ENCODE results near the gene CCL1. TPM values are rescaled to one million over a fixed set of nuclear protein-coding genes. Genes with fewer than 3 reads are reported as not detected.
A peak's percentile ranks its signal among the peaks of the same experiment; 100 is the strongest.

CCL1 gene
- total RNA-seq, 2 experiments from 2014 or later = 0.87 TPM

DNA sequence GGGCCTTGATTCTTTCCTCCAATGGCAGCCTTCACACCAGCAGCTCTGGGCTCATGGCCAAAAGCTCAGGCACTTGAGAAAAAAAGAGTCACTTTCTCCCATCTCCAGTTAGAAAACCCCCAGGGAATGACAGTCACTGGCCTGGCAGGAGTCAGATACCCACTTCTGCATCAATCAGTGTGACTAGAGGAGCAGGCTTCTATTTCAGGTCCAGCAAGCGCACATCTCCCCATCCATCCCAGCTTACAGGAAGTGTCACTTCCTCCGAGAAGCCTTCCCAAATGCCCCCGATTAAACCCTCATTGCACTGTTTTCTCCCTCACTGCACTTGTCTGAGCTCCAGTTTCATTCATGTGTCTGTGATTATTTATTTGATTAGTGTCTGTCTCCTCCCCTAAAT, 30.4 kb upstream of the CCL1 start:
- no peak overlapping the region for H3K4me3 Mint-ChIP-seq
- ChIA-PET CTCF (interaction anchor here (1.1 to 1.3 kb wide), 2 partner anchors 10 to 32 kb away, joined by 4 to 6 read pairs; no protein-coding TSS in a partner anchor), POLR2A (no interaction called here)
- no peaks in the 10 kb centered on the region for H3K9me3 Mint-ChIP-seq
- no peak overlapping the region for H3K27ac Mint-ChIP-seq
- DNase-seq = no peak
- peaks cover 35% of the 10 kb centered on the region for H3K27me3 Mint-ChIP-seq
- H3K36me3 Mint-ChIP-seq (ENCODE audit: low read depth) = no peaks in the 10 kb centered on the region
- peaks cover 27% of the 10 kb centered on the region for H3K4me1 Mint-ChIP-seq

- peaks cover 34% of the 10 kb centered on the region for H3K27me3 Mint-ChIP-seq
- H3K4me3 Mint-ChIP-seq = no peak overlapping the region
- H3K27ac Mint-ChIP-seq = no peak overlapping the region
- no peaks in the 10 kb centered on the region for H3K36me3 Mint-ChIP-seq (ENCODE audit: low read depth)
- POLR2A ChIA-PET = no interaction called here
- CTCF ChIA-PET = no interaction called here
- peaks cover 36% of the 10 kb centered on the region for H3K4me1 Mint-ChIP-seq
- no peak for DNase-seq
- H3K9me3 Mint-ChIP-seq = no peaks in the 10 kb centered on the region
These were observed 28.2 kb upstream of the CCL1 start for GRCh38 chr17:34391241-34391640.

- peaks cover 36% of the 10 kb centered on the region for H3K4me1 Mint-ChIP-seq
- no peak overlapping the region for H3K4me3 Mint-ChIP-seq
- no peaks in the 10 kb centered on the region for H3K9me3 Mint-ChIP-seq
- POLR2A ChIA-PET = no interaction called here
- CTCF ChIA-PET = no interaction called here
- no peak overlapping the region for H3K27ac Mint-ChIP-seq
- peaks cover 32% of the 10 kb centered on the region for H3K27me3 Mint-ChIP-seq
- H3K36me3 Mint-ChIP-seq (ENCODE audit: low read depth) = no peaks in the 10 kb centered on the region
- no peak for DNase-seq
These were observed 27.6 kb upstream of the CCL1 start for GRCh38 chr17:34390649-34391048.

DNA sequence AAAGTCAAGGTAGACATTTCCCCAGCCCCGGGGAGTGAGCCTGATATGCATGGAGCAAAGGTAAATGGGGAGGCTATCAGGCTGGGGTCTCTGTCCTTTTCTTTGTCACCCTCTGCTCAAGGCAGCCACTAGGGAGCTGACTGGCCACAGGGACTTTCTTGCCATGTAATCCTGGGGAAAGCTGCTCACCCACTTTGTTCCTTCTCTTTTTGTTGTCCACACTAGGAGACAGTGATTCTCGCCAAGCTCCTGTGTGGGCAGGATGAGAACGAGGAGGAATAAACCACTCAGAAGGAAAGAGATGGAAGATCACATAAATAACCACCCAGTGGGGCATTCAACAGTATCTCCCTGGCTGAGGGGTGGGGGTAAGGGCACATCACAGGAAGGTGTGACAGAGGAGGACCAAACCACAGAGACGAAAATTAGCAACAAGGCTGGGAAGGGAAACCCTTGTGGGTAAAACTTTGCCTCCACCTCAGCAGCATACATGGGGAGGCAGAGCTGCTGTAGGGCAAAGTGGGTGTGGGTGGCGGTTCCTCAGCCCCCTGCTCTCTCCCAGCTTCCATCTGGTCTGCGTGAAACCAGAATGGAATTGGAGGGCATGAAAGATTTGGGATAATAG, 26.2 kb upstream of the CCL1 start:
- DNase-seq = peak; percentile 42
- ChIA-PET CTCF (interaction anchor here (1.0 kb wide), 1 partner anchor 9 kb away, joined by 4 read pairs; no protein-coding TSS in a partner anchor), POLR2A (no interaction called here)
- Mint-ChIP-seq H3K4me1 (peaks cover 45% of the 10 kb centered on the region), H3K27me3 (peaks cover 28% of the 10 kb centered on the region), H3K27ac (peak overlapping the region; percentile 78), H3K9me3 (no peaks in the 10 kb centered on the region), H3K36me3 (ENCODE audit: low read depth) (no peaks in the 10 kb centered on the region), H3K4me3 (peak overlapping the region; percentile 16)

- no peaks in the 10 kb centered on the region for H3K36me3 Mint-ChIP-seq (ENCODE audit: low read depth)
- H3K27ac Mint-ChIP-seq = no peak overlapping the region
- H3K9me3 Mint-ChIP-seq = no peaks in the 10 kb centered on the region
- POLR2A ChIA-PET = interaction anchor here (0.9 kb wide), 1 partner anchor 10 kb away, joined by 4 read pairs; no protein-coding TSS in a partner anchor
- no peak overlapping the region for H3K4me3 Mint-ChIP-seq
- no peak for DNase-seq
- CTCF ChIA-PET = interaction anchor here (0.6 to 2.5 kb wide), 3 partner anchors 10 to 721 kb away, joined by 3 to 8 read pairs (median 4); no protein-coding TSS in a partner anchor
- peaks cover 29% of the 10 kb centered on the region for H3K27me3 Mint-ChIP-seq
- peaks cover 59% of the 10 kb centered on the region for H3K4me1 Mint-ChIP-seq
These were observed 24.5 kb upstream of the CCL1 start for GRCh38 chr17:34387566-34387965.

DNA sequence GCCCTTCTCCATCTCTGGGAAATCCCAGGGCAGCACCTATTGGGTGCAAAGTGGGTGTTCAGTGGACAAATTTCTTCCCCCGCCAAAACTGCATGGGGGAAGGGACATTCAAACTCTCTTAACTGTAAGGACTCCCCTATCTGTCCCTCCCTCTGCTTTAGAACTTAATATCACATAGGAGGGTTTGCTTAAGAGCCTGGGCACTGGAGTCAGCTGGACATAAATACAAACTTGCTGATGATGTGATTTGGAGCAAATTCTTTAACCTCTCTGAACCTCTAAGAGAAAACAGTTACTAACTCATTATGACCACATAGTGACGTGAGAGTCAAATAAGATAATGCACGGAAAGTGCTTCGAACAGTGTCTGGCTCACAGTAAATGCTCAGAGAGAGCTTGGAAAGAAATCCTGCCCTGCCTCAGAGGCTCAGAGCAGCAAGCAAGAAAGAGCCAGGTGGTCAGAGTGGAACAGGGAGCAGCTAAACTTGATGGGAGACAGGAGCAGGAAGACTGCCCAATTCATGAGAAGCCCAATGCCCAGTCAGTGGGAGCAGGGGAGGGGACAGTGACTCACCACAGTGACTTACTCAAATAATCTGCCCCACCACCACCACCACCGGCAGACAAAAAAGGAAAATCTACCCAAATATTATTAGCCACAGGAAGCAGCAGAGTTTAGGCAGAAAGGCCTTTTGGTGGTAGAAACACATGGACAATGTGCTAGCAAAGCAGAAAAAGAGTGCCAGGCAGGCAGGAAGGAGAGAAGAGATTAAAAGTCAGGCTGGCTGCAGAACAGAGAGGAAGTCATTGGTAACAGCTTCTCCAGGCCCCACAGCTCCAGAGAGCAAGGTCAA, 23.9 kb upstream of the CCL1 start:
- no peak for DNase-seq
- peaks cover 27% of the 10 kb centered on the region for H3K27me3 Mint-ChIP-seq
- ChIA-PET POLR2A (no interaction called here), CTCF (interaction anchor here (0.6 to 2.5 kb wide), 2 partner anchors 10 to 722 kb away, joined by 4 to 8 read pairs; no protein-coding TSS in a partner anchor)
- H3K4me3 Mint-ChIP-seq = no peak overlapping the region
- H3K36me3 Mint-ChIP-seq (ENCODE audit: low read depth) = no peaks in the 10 kb centered on the region
- H3K4me1 Mint-ChIP-seq = peaks cover 64% of the 10 kb centered on the region
- no peaks in the 10 kb centered on the region for H3K9me3 Mint-ChIP-seq
- peak overlapping the region; percentile 6 for H3K27ac Mint-ChIP-seq

GRCh38 chr17:34386343-34386696, 23.3 kb upstream of the CCL1 start:
- no peak for DNase-seq
- ChIA-PET CTCF (interaction anchor here (1.1 to 2.5 kb wide), 2 partner anchors 11 to 26 kb away, joined by 4 to 8 read pairs; no protein-coding TSS in a partner anchor), POLR2A (no interaction called here)
- no peak overlapping the region for H3K4me3 Mint-ChIP-seq
- no peaks in the 10 kb centered on the region for H3K36me3 Mint-ChIP-seq (ENCODE audit: low read depth)
- peaks cover 22% of the 10 kb centered on the region for H3K27me3 Mint-ChIP-seq
- peaks cover 68% of the 10 kb centered on the region for H3K4me1 Mint-ChIP-seq
- H3K9me3 Mint-ChIP-seq = no peaks in the 10 kb centered on the region
- H3K27ac Mint-ChIP-seq = no peak overlapping the region

DNA sequence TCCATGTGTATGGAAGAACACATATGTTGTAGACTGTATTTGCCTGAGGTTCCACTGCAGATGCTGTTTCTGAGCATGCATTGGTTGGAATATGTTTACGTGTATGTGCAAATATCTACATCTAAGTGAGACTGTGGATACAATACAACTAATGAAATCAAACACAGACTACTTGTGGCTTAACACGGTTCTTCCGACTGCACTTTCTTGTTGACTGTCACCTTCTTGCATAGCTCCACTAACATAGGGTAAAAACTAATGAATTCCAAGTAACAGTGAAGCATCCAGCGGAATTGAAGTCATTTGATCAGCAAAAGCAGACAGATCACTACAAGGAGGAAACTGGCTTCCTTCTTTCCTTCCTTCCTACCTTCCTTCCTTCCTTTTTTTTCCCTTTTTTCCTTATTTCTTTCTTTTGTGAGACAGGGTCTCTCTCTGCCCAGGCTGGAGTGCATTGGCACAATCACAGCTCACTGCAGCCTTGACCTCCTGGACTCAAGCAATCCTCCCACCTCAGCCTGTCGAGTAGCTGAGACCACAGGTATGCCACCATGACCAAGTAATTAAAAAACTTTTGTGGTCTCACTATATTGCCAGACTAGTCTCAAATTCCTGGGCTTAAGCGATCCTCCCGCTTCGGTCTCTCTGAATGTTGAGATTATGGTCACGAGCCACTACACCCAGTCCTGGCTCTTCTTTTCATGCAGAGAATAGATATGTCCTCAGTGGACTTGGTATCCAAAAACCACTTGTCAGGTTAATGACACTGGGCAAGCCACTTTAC, 22.0 kb upstream of the CCL1 start:
- Mint-ChIP-seq H3K27ac (no peak overlapping the region), H3K4me1 (peaks cover 70% of the 10 kb centered on the region), H3K36me3 (ENCODE audit: low read depth) (no peaks in the 10 kb centered on the region), H3K9me3 (no peaks in the 10 kb centered on the region), H3K27me3 (peaks cover 23% of the 10 kb centered on the region), H3K4me3 (no peak overlapping the region)
- ChIA-PET POLR2A (no interaction called here), CTCF (interaction anchor here (0.9 to 1.1 kb wide), 2 partner anchors 8 to 25 kb away, joined by 4 read pairs; no protein-coding TSS in a partner anchor)
- no peak for DNase-seq

DNA sequence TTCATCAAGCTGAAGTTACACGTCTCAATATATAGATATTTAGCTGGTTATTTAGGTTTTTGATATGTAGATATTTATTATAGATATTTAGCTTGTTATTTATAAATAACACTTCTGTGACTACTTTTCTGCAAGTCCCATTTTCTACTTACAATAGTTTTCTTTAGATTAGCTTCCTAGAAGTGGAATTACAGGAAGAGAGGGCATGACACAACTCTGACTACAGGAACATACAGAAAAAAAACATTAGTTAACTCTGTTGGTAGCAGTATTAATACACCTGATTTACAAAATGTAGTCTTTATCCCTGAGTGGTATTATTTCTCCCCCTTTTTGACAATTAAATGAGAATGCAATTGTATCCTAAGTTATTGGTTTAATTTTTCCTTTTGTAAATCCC, 21.2 kb upstream of the CCL1 start:
- Mint-ChIP-seq H3K27me3 (peaks cover 23% of the 10 kb centered on the region), H3K27ac (no peak overlapping the region), H3K4me1 (peaks cover 70% of the 10 kb centered on the region), H3K9me3 (no peaks in the 10 kb centered on the region), H3K36me3 (ENCODE audit: low read depth) (no peaks in the 10 kb centered on the region), H3K4me3 (no peak overlapping the region)
- CTCF ChIA-PET = interaction anchor here (1.3 kb wide), 1 partner anchor 9 kb away, joined by 4 read pairs; no protein-coding TSS in a partner anchor
- DNase-seq = no peak
- POLR2A ChIA-PET = no interaction called here

DNA sequence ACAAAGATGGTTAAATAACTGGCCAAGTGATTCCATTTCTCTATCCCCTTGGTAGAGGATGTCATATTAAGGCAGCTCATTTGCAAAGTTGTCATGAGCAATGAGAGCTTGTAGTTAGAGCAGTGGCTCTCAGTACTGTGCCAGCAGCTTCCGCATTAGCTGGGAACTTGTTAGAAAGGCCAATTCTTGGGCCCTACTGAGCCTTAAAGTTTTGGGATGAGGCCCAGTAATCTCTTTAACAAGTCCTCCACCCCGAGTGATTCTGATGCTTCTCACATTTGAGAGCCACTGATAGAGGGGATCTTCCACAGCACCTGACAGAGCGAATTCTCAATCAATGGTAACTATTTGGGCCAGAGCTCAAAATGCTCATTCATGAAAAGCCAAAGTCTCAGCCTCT, 20.2 kb upstream of the CCL1 start:
- ChIA-PET POLR2A (no interaction called here), CTCF (interaction anchor here (0.8 to 1.3 kb wide), 2 partner anchors 10 to 17 kb away, joined by 3 to 4 read pairs; no protein-coding TSS in a partner anchor)
- Mint-ChIP-seq H3K4me1 (peaks cover 75% of the 10 kb centered on the region), H3K9me3 (no peaks in the 10 kb centered on the region), H3K27ac (peak overlapping the region; percentile 58), H3K36me3 (ENCODE audit: low read depth) (no peaks in the 10 kb centered on the region), H3K27me3 (peaks cover 23% of the 10 kb centered on the region), H3K4me3 (no peak overlapping the region)
- DNase-seq = no peak

DNA sequence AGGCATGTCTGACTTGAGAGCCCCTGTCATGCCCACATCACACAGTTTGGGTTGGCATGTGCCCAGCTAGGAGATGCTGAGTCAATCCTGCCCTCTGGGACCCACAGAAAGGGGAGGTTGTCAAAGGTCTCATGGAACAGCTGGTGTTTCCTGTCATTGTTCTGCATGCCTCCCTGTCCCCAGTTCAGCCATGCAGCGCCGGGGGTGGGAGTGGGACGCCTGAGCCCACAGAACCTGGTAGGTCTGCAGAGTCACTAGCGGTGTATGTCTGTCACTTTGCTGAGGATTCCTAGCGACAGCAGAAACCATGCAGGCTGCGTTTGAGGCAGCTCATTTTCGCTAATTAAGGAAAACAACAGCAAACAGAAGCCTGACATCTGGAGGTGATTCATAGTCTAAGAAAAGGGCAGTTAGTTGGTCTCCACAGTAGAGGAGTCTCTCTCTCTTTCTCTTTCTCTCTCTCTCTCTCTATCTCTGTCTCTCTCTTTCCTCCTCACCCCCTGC, 19.6 kb upstream of the CCL1 start:
- ChIA-PET POLR2A (no interaction called here), CTCF (interaction anchor here (1.0 to 1.1 kb wide), 2 partner anchors 13 to 581 kb away, joined by 3 read pairs; no protein-coding TSS in a partner anchor)
- no peak overlapping the region for H3K4me3 Mint-ChIP-seq
- no peaks in the 10 kb centered on the region for H3K9me3 Mint-ChIP-seq
- H3K27me3 Mint-ChIP-seq = peaks cover 23% of the 10 kb centered on the region
- no peaks in the 10 kb centered on the region for H3K36me3 Mint-ChIP-seq (ENCODE audit: low read depth)
- peaks cover 74% of the 10 kb centered on the region for H3K4me1 Mint-ChIP-seq
- peak; percentile 24 for DNase-seq
- peak overlapping the region; percentile 58 for H3K27ac Mint-ChIP-seq

DNA sequence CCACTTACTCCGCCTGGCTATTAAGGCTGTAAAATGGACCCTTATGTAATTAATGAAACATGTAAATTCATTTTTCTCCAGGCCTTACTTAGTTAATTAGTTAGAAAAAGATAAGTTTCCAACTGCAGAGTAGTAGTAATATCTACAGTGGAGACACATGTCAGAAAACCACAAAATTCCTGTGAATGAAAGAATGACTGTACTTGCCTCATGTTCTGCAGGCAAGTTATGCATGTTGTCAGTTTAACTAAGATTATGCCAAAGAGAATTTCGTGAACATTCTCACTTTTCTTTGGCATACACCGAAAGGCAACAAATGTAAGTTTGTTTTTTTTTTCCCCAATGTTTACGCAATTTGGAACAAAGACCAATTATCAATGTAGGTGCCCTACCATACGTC, 16.8 kb upstream of the CCL1 start:
- Mint-ChIP-seq H3K36me3 (ENCODE audit: low read depth) (no peaks in the 10 kb centered on the region), H3K9me3 (no peaks in the 10 kb centered on the region), H3K4me1 (peaks cover 74% of the 10 kb centered on the region), H3K4me3 (no peak overlapping the region), H3K27ac (no peak overlapping the region), H3K27me3 (peaks cover 19% of the 10 kb centered on the region)
- DNase-seq = no peak
- ChIA-PET POLR2A (no interaction called here), CTCF (interaction anchor here (1.0 kb wide), 1 partner anchor 9 kb away, joined by 4 read pairs; no protein-coding TSS in a partner anchor)
